ENCODE data around the gene FAM120B.

Gene FAM120B

GRCh38 chr6:170365121-170365520 is 58.6 kb downstream of the FAM120B start:
- DNase-seq = no peak

- DNase-seq = no peak
Measured at GRCh38 chr6:170365593-170365992, 59.0 kb downstream of the FAM120B start.

GRCh38 chr6:170366248-170366960 is 59.8 kb downstream of the FAM120B start:
- DNase-seq = no peak

- DNase-seq = no peak
Measured at GRCh38 chr6:170367241-170367640, 60.7 kb downstream of the FAM120B start.

GRCh38 chr6:170368544-170368943 is 62.0 kb downstream of the FAM120B start:
- DNase-seq = no peak

- no peak for DNase-seq
Measured at GRCh38 chr6:170369403-170369802, 62.8 kb downstream of the FAM120B start.

GRCh38 chr6:170370416-170370815 is 63.9 kb downstream of the FAM120B start:
- no peak for DNase-seq

GRCh38 chr6:170371080-170371479 is 64.5 kb downstream of the FAM120B start:
- DNase-seq = no peak

- DNase-seq = no peak
Measured at GRCh38 chr6:170371588-170371987, 65.0 kb downstream of the FAM120B start.

- no peak for DNase-seq
Measured at GRCh38 chr6:170372380-170373325, 66.1 kb downstream of the FAM120B start.

- no peak for DNase-seq
Measured at GRCh38 chr6:170374571-170375444, 68.2 kb downstream of the FAM120B start.

- no peak for DNase-seq
Measured at GRCh38 chr6:170375661-170376060, 69.1 kb downstream of the FAM120B start.

GRCh38 chr6:170376386-170377043 is 70.0 kb downstream of the FAM120B start:
- no peak for DNase-seq

GRCh38 chr6:170378502-170378901 is 71.9 kb downstream of the FAM120B start:
- no peak for DNase-seq

- DNase-seq = no peak
Measured at GRCh38 chr6:170381562-170381961, 75.0 kb downstream of the FAM120B start.

- no peak for DNase-seq
Measured at GRCh38 chr6:170383466-170384035, 77.0 kb downstream of the FAM120B start.

- no peak for DNase-seq
Measured at GRCh38 chr6:170385506-170385905, 78.9 kb downstream of the FAM120B start.

GRCh38 chr6:170388113-170388512 is 81.6 kb downstream of the FAM120B start:
- DNase-seq = no peak

- DNase-seq = no peak
Measured at GRCh38 chr6:170393033-170393432, 86.5 kb downstream of the FAM120B start.

GRCh38 chr6:170393807-170394399 is 87.3 kb downstream of the FAM120B start:
- no peak for DNase-seq

- DNase-seq = no peak
Measured at GRCh38 chr6:170394980-170395379, 88.4 kb downstream of the FAM120B start.
